Measurements from ENCODE around the gene PPP1CA.

Gene PPP1CA

DNA sequence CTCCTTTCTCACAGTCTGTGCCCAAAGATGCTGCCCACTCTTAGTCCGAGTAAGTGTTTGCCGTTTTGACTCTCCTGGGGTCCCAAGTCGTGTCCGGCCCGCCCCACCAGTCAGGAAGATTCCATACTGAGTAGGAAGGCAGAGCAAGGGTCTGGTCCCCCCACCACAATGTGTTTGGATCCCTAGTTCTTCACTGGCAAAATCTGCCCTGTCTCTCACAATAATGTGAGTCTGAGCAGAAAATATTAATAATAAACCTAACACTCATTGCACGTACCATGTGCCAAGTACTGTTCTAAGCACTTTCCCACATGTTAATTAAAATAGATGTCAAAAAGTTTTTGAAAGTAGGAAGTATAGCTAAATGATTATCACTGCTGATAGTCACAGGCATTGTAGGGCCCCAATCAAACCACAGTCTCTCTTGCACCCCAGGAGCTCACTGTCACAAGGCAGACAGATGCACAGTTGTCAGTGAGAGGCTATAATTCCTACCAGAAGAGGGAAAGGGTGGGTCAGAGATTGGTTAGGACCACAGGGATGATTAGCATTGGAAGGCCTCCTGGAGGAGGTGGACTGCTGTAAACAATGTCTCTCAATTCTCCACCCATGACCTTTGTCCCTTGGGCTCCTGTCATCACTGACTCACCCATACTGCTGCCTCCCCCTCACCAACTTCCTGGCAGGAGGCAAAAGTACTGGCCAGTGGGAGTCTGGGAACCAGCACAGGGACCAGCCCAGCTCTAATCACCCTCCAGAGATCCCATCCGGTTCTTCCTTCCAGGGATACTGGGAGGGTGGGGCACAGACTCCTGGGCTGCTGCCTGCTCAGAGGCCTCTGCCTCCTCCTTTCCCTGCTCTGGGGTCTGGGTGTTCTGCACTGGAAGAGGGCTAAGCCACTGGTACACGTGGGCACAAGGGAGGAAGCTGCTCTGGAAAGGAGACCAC, 47.3 kb downstream of the PPP1CA start:
- peak in 1 of 56 donors; percentile 21 for DNase-seq

DNA sequence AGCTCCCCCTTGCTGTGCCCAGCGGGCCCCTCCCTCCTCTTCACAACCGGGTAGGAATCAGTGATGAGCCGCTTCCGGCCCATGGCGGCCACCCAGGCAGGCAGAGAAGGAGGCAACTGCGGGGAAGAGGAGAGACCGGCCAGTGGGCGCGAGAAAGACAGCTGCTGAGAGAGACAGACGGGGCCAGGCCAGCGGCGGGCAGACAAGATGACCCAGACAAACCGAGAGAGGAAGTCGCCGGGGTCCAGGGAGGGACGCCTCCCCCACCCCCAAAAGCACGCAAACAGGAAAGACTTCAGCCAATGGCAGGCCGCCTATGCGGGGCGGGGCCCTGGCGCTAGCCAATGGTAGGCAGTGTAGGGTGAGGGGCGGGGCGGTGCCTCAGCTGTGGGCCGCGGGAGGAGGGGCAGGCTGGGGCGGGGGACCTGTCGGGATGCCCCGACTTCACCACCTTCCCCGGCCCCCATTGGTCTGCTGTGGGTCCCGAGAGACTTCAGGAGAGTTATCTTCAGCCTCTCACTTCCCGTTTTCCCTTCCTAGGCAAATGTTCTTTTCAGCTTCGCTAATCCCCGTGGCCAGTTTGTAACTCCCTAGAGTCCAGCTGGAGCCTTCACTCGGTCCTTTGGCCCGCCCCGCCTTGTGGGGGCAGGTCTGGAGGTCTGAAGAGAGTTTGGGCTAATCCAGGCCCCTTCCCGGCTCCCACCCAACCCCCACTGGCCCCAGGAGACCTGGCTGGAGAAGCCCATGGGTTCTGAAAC, 48.2 kb downstream of the PPP1CA start, which contains the start of gene POLD4:
TSS of gene POLD4 (minus strand) at position 230 of the 758 bp plus-strand sequence. CDS start at position 83, 147 bp downstream.
- peak; percentile 72 to 98 (median 95) for DNase-seq

DNA sequence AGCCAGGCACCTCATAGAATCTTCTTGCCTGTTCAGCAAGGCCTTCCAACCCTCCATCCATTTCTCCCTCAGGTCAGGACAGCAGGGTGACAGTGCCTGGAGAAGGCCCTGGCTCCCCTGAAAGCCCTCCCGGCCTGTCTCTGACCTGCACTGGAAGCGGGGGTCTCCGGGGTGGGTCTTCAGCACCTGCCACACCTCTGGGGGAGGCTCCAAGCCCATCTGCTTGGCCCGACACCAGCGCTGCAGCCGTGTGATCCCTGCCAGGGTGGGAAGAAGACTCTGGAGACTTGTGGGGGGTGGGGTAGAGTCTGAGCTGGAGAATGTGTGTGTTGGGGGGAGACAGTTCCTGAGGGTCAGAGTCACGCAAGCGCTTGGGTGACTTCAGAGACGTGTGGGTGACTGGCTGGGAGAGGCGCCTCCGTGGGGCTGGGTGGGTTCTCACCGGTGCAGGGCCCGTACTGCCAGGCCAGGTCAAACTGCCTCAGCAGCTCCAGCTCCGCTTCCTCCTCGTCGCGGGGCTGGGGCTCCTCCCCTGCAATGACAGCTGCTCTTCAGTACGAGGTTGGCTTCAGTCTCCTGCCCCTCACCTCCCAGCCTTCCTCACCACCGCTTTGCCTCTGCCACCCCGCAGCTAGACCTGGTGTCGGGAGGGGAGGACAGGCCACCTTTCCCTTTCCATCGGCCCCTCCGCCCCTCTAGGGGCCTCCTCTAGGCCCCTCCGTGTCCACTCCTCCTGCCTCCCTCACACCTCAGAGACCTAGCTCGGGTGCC, 48.9 kb downstream of the PPP1CA start:
- no peak for DNase-seq

GRCh38 chr11:67351275-67352005, 50.2 kb downstream of the PPP1CA start:
- peak in 31 of 56 donors; percentile 20 to 68 (median 34) for DNase-seq

- DNase-seq: no peak
These were observed 51.7 kb downstream of the PPP1CA start for GRCh38 chr11:67349928-67350465.

DNA sequence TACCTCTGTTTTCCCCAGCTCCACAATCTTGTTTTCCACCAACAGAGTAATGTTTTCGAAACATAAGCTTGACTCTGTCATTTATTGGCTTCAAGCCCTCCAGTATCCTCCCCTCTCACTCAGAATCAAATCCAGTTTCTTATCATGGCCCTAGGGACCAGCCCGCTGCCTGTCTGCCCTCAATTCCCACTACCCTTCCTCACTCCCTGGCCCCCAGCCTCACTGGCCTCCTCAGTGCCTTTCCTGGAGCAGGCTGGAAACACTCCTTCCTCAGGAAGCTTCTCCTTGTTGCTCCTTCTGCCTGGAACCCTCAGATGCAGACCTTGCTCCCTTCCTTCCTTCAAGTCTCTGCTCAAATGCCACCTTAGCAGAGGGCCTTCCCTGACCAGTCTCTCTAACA, 52.2 kb downstream of the PPP1CA start:
- no peak for DNase-seq

DNA sequence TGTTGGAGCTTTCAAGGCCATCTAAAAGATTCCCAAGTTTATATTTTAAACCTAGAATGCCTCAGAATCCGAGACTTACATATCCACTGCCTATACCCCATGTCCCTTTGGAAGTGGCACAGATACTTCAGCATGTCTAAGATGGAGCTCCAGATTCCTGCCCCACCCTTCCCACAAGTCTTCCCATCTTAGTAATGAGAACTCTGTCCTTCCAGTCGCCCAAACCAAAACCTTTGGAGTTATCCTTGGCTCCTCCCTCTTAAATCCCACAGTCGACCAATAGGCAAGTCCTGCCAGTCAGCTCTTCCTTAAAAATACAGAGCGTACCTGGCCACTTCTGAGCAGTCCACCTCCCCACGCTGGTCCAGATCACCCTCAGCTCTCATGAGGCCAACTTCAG, 52.6 kb downstream of the PPP1CA start:
- no peak for DNase-seq
